Kidney (tissue), 14 donors: ENCODE measurements around the gene MRPL32. TPM values are rescaled to one million over a fixed set of nuclear protein-coding genes. Genes with fewer than 3 reads are reported as not detected.
A peak's percentile ranks its signal among the peaks of the same experiment; 100 is the strongest.

Source experiments
- DNase-seq, 5 donors: peaks; one replicate each; pipeline ENCODE4 v3.0.0-alpha.2; 2013 to 2020
- FAIRE-seq: peaks from 2 replicates; lab custom pipeline; 2012; peaks lifted over from hg19 to GRCh38; lab: Jason Lieb, UNC
- H3K27ac ChIP-seq, 2 donors: one replicate each; pipeline ENCODE4 v1.7.0; 2013; ENCODE audit warnings: low read depth in 2 of 2, low read length in 2 of 2, inconsistent platforms in 1 of 2
- H3K27me3 ChIP-seq: one replicate; pipeline ENCODE4 v1.7.1; 2013; ENCODE audit warnings: low read length, inconsistent platforms; ENCODE audit not compliant: control insufficient read depth, insufficient read depth
- H3K36me3 ChIP-seq, 3 donors: one replicate each; pipeline versions ENCODE4 v1.7.0 to v1.7.1; 2013; ENCODE audit warnings: low read length in 3 of 3, control low read depth in 1 of 3, inconsistent platforms in 1 of 3; ENCODE audit not compliant: insufficient read depth in 3 of 3, control insufficient read depth in 2 of 3
- H3K4me1 ChIP-seq, 3 donors: one replicate each; pipeline versions ENCODE4 v1.7.0 to v1.7.1; 2013; ENCODE audit warnings: low read length in 3 of 3, inconsistent platforms in 1 of 3, low read depth in 1 of 3; ENCODE audit not compliant: control insufficient read depth in 2 of 3, insufficient read depth in 2 of 3
- H3K4me3 ChIP-seq, 3 donors: one replicate each; pipeline versions ENCODE4 v1.7.0 to v1.8.1; 2013; ENCODE audit warnings: low read length in 3 of 3, control low read depth in 1 of 3, inconsistent platforms in 1 of 3
- H3K9ac ChIP-seq, 3 donors: one replicate each; pipeline versions ENCODE4 v1.7.0 to v1.7.1; 2013; ENCODE audit warnings: low read length in 3 of 3, control low read depth in 1 of 3, inconsistent platforms in 1 of 3
- H3K9me3 ChIP-seq, 3 donors: one replicate each; pipeline versions ENCODE4 v1.7.0 to v1.7.1; 2013; ENCODE audit warnings: low read length in 3 of 3, control low read depth in 1 of 3, inconsistent platforms in 1 of 3; ENCODE audit not compliant: control insufficient read depth in 2 of 3, insufficient read depth in 1 of 3
- intact Hi-C: fragments of 100-400 bp; cut with DNase I; formaldehyde crosslinking; loops from one replicate; pipeline ENCODE4 v1.11.1; 2022
- polyA plus RNA-seq: library from polyadenylated mRNA; stranded (reverse); fragments of 350-450 nt; fragmentation: Illumina TruSeq; extraction: RNeasy Lipid Tissue Mini Kit (QIAGEN cat#74804); gene quantifications from one replicate; pipeline ENCODE4 v1.2.3, GENCODE V29; 2014; ENCODE audit warnings: low read depth, low replicate concordance; ENCODE audit not compliant: insufficient read depth
- total RNA-seq: library from RNA; stranded (reverse); fragmentation: NEBNext Ultra II Directional; extraction: Animal tissue kit (Norgen Biotek cat#: 25700); gene quantifications from one replicate; pipeline ENCODE4 v1.2.1, GENCODE V29; 2021
- TF ChIP-seq, protein P1 (sequence below): IDR thresholded peaks from 3 replicates; pipeline ENCODE4 v1.5.1; 2012; ENCODE audit warnings: mild to moderate bottlenecking, moderate library complexity, borderline replicate concordance; ENCODE audit not compliant: insufficient read depth; ENCODE audit errors: extremely low read depth
- donor health status: control.
- donor health status: control.
- donor health status: control.
- donor health status: control.
- donor health status: control.
- donor health status: DM: yes; HTN: yes; CAD: no.
- donor health status: Normal renal cell carcinoma (clear cell type).

Gene MRPL32
- total and polyA plus RNA-seq, 2 donors from 2014 or later = 45.8 to 101 TPM

- intact Hi-C loops = no loop called here
- Histone ChIP-seq H3K27me3 (no peaks in the 10 kb centered on the region), H3K4me3 (no peak overlapping the region), H3K9me3 (no peaks in the 10 kb centered on the region), H3K27ac (no peak overlapping the region), H3K36me3 (peaks cover under 1 to 15% (median 7%) of the 10 kb centered on the region in 3 donors), H3K9ac (no peak overlapping the region), H3K4me1 (peaks cover 6 to 15% (median 10%) of the 10 kb centered on the region in 3 donors)
- DNase-seq (no peak), FAIRE-seq (no peak)
- TF ChIP-seq, protein P1, sequence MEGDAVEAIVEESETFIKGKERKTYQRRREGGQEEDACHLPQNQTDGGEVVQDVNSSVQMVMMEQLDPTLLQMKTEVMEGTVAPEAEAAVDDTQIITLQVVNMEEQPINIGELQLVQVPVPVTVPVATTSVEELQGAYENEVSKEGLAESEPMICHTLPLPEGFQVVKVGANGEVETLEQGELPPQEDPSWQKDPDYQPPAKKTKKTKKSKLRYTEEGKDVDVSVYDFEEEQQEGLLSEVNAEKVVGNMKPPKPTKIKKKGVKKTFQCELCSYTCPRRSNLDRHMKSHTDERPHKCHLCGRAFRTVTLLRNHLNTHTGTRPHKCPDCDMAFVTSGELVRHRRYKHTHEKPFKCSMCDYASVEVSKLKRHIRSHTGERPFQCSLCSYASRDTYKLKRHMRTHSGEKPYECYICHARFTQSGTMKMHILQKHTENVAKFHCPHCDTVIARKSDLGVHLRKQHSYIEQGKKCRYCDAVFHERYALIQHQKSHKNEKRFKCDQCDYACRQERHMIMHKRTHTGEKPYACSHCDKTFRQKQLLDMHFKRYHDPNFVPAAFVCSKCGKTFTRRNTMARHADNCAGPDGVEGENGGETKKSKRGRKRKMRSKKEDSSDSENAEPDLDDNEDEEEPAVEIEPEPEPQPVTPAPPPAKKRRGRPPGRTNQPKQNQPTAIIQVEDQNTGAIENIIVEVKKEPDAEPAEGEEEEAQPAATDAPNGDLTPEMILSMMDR = no peak
Measured at GRCh38 chr7:42914009-42914408, 18.2 kb upstream of the MRPL32 start.

- TF ChIP-seq, protein P1 = no peak
- peaks cover 2 to 20% (median 11%) of the 10 kb centered on the region in 3 donors for H3K36me3 ChIP-seq
- H3K27ac ChIP-seq = no peak overlapping the region
- no peak for DNase-seq
- FAIRE-seq = no peak
- no peak overlapping the region for H3K9ac ChIP-seq
- intact Hi-C loops = no loop called here
- no peaks in the 10 kb centered on the region for H3K9me3 ChIP-seq
- no peak overlapping the region for H3K4me3 ChIP-seq
- H3K27me3 ChIP-seq = no peaks in the 10 kb centered on the region
- peaks cover 6 to 12% (median 10%) of the 10 kb centered on the region in 3 donors for H3K4me1 ChIP-seq
Measured at GRCh38 chr7:42914421-42915045, 17.6 kb upstream of the MRPL32 start.

DNA sequence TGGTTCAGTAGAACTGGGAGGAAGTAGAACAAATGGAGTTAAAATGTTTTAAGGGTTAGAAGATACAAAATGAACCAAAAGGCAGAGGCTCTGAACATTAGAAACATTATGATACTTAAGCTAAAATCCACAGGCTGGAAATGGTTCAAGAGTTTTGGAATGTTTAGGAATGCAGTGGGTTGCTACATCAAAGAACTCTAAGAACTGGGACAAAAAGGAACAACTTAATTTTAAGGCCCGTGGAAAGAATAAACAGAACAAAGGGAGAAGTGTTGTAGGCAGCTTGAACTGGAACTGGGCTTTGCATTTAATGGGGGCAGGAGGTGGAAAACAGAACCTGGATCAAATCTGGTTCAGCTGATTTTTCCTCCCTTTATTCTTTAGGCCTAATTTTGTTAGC lies 16.8 kb upstream of the MRPL32 start:
- Histone ChIP-seq H3K4me1 (peaks cover 4 to 12% (median 8%) of the 10 kb centered on the region in 3 donors), H3K27ac (no peak overlapping the region), H3K9me3 (no peaks in the 10 kb centered on the region), H3K4me3 (no peak overlapping the region), H3K9ac (no peak overlapping the region), H3K27me3 (no peaks in the 10 kb centered on the region), H3K36me3 (peaks cover 2 to 29% (median 15%) of the 10 kb centered on the region in 3 donors)
- peak in 2 of 5 donors; percentile 38 to 49 for DNase-seq
- intact Hi-C loops = no loop called here
- no peak for FAIRE-seq
- TF ChIP-seq, protein P1 = no peak
